Measurements from ENCODE around the gene SMYD5.

SMYD5 gene

GRCh38 chr2:73174941-73175662 is 38.9 kb upstream of the SMYD5 start:
- Histone ChIP-seq H3K4me3 (ENCODE audit: low read depth, low read length) (no peak overlapping the region), H3K23ac (ENCODE audit: low read length) (no peak overlapping the region)
- no CpG with 5 or more reads among the region's 25 CpGs for WGBS (ENCODE audit: extremely low coverage, insufficient coverage, insufficient read length)

GRCh38 chr2:73175663-73176204 is 38.3 kb upstream of the SMYD5 start:
- Histone ChIP-seq H3K79me2 (ENCODE audit: control insufficient read depth, insufficient read depth, low read length, poor library complexity) (no peaks in the 10 kb centered on the region), H2BK120ac (ENCODE audit: insufficient read depth, low read length, poor library complexity) (peak overlapping the region; percentile 41), H3K4ac (ENCODE audit: low read depth, low read length) (no peak overlapping the region), H3K4me2 (ENCODE audit: low read length) (peak overlapping the region; percentile 86), H3K4me1 (ENCODE audit: control insufficient read depth in 1 of 2, insufficient read depth in 2 of 2, low read length in 2 of 2) (peaks cover 19 to 27% of the 10 kb centered on the region in 2 experiments), H3K4me3 (ENCODE audit: low read depth, low read length) (peak overlapping the region; percentile 15), H2AK5ac (ENCODE audit: low read length) (no peak overlapping the region), H3K9ac (ENCODE audit: low read length) (no peak overlapping the region), H3K18ac (ENCODE audit: low read length) (peak overlapping the region; percentile 29), H2AFZ (ENCODE audit: insufficient read depth, low read length, poor library complexity) (no peak overlapping the region), H3K27me3 (ENCODE audit: insufficient read depth, low read length) (peaks cover 22% of the 10 kb centered on the region), H4K8ac (ENCODE audit: low read depth, low read length) (peak overlapping the region; percentile 63), H2BK5ac (ENCODE audit: low read depth, low read length, poor library complexity) (no peak overlapping the region), H3K27ac (ENCODE audit: low read depth, low read length) (no peak overlapping the region), H3K23ac (ENCODE audit: low read length) (no peak overlapping the region), H3K9me3 (ENCODE audit: insufficient read depth, low read depth, low read length) (peaks cover 3% of the 10 kb centered on the region), H3K14ac (ENCODE audit: low read length) (peak overlapping the region; percentile 2), H4K12ac (ENCODE audit: low read depth, low read length) (peak overlapping the region; percentile 27), H2BK12ac (ENCODE audit: low read length) (peak overlapping the region; percentile 5), H3K36me3 (ENCODE audit: control insufficient read depth in 1 of 2, insufficient read depth in 2 of 2, low read length in 2 of 2) (no peaks in the 10 kb centered on the region), H3K79me1 (ENCODE audit: low read length) (peaks cover 9% of the 10 kb centered on the region), H4K91ac (ENCODE audit: low read depth, low read length) (peak overlapping the region; percentile 8)
- DNase-seq = peak; percentile 38 to 80
- no CpG with 5 or more reads among the region's 59 CpGs for WGBS (ENCODE audit: extremely low coverage, insufficient coverage, insufficient read length)

More at GRCh38 chr2:73174941-73175662, 38.9 kb upstream of the SMYD5 start:
- H3K9me3 ChIP-seq (ENCODE audit: insufficient read depth, low read depth, low read length) = peaks cover 3% of the 10 kb centered on the region
- H3K4me2 ChIP-seq (ENCODE audit: low read length) = peak overlapping the region; percentile 86
- H3K18ac ChIP-seq (ENCODE audit: low read length) = no peak overlapping the region
- no peak overlapping the region for H4K12ac ChIP-seq (ENCODE audit: low read depth, low read length)
- peak overlapping the region; percentile 30 for H4K8ac ChIP-seq (ENCODE audit: low read depth, low read length)
- peak overlapping the region; percentile 51 for H2AFZ ChIP-seq (ENCODE audit: insufficient read depth, low read length, poor library complexity)
- no peak overlapping the region for H3K14ac ChIP-seq (ENCODE audit: low read length)
- H3K79me2 ChIP-seq (ENCODE audit: control insufficient read depth, insufficient read depth, low read length, poor library complexity) = no peaks in the 10 kb centered on the region
- no peak overlapping the region for H2BK120ac ChIP-seq (ENCODE audit: insufficient read depth, low read length, poor library complexity)
- no peaks in the 10 kb centered on the region for H3K36me3 ChIP-seq (ENCODE audit: control insufficient read depth in 1 of 2, insufficient read depth in 2 of 2, low read length in 2 of 2)
- no peak overlapping the region for H2BK12ac ChIP-seq (ENCODE audit: low read length)
- H3K9ac ChIP-seq (ENCODE audit: low read length) = no peak overlapping the region
- no peak overlapping the region for H3K27ac ChIP-seq (ENCODE audit: low read depth, low read length)
- peak overlapping the region; percentile 1 for H4K91ac ChIP-seq (ENCODE audit: low read depth, low read length)
- H2BK5ac ChIP-seq (ENCODE audit: low read depth, low read length, poor library complexity) = no peak overlapping the region
- peaks cover 22% of the 10 kb centered on the region for H3K27me3 ChIP-seq (ENCODE audit: insufficient read depth, low read length)
- peaks cover 19 to 27% of the 10 kb centered on the region in 2 experiments for H3K4me1 ChIP-seq (ENCODE audit: control insufficient read depth in 1 of 2, insufficient read depth in 2 of 2, low read length in 2 of 2)
- H3K4ac ChIP-seq (ENCODE audit: low read depth, low read length) = no peak overlapping the region
- peaks cover 9% of the 10 kb centered on the region for H3K79me1 ChIP-seq (ENCODE audit: low read length)
- no peak for DNase-seq
- H2AK5ac ChIP-seq (ENCODE audit: low read length) = no peak overlapping the region

- Histone ChIP-seq H3K4me3 (ENCODE audit: low read depth, low read length) (peak overlapping the region; percentile 15), H3K79me1 (ENCODE audit: low read length) (peaks cover 9% of the 10 kb centered on the region), H4K91ac (ENCODE audit: low read depth, low read length) (peak overlapping the region; percentile 8), H2BK12ac (ENCODE audit: low read length) (peak overlapping the region; percentile 5), H3K18ac (ENCODE audit: low read length) (peak overlapping the region; percentile 29), H2AK5ac (ENCODE audit: low read length) (no peak overlapping the region), H2AFZ (ENCODE audit: insufficient read depth, low read length, poor library complexity) (no peak overlapping the region), H3K27me3 (ENCODE audit: insufficient read depth, low read length) (peaks cover 22% of the 10 kb centered on the region), H4K8ac (ENCODE audit: low read depth, low read length) (peak overlapping the region; percentile 63), H3K9me3 (ENCODE audit: insufficient read depth, low read depth, low read length) (peaks cover 3% of the 10 kb centered on the region), H4K12ac (ENCODE audit: low read depth, low read length) (no peak overlapping the region), H3K36me3 (ENCODE audit: control insufficient read depth in 1 of 2, insufficient read depth in 2 of 2, low read length in 2 of 2) (no peaks in the 10 kb centered on the region), H3K9ac (ENCODE audit: low read length) (no peak overlapping the region), H3K23ac (ENCODE audit: low read length) (no peak overlapping the region), H3K79me2 (ENCODE audit: control insufficient read depth, insufficient read depth, low read length, poor library complexity) (no peaks in the 10 kb centered on the region), H2BK5ac (ENCODE audit: low read depth, low read length, poor library complexity) (no peak overlapping the region), H3K14ac (ENCODE audit: low read length) (peak overlapping the region; percentile 2), H3K27ac (ENCODE audit: low read depth, low read length) (no peak overlapping the region), H3K4ac (ENCODE audit: low read depth, low read length) (no peak overlapping the region), H2BK120ac (ENCODE audit: insufficient read depth, low read length, poor library complexity) (peak overlapping the region; percentile 41), H3K4me2 (ENCODE audit: low read length) (peak overlapping the region; percentile 86), H3K4me1 (ENCODE audit: control insufficient read depth in 1 of 2, insufficient read depth in 2 of 2, low read length in 2 of 2) (peaks cover 19 to 27% of the 10 kb centered on the region in 2 experiments)
- no CpG with 5 or more reads among the region's 31 CpGs for WGBS (ENCODE audit: extremely low coverage, insufficient coverage, insufficient read length)
- peak; percentile 33 to 54 for DNase-seq
These were observed 37.7 kb upstream of the SMYD5 start for GRCh38 chr2:73176205-73176880.

- H3K14ac ChIP-seq (ENCODE audit: low read length) = no peak overlapping the region
- H4K8ac ChIP-seq (ENCODE audit: low read depth, low read length) = peak overlapping the region; percentile 23
- H3K27ac ChIP-seq (ENCODE audit: low read depth, low read length) = no peak overlapping the region
- no peak overlapping the region for H3K18ac ChIP-seq (ENCODE audit: low read length)
- H4K12ac ChIP-seq (ENCODE audit: low read depth, low read length) = peak overlapping the region; percentile 8
- H3K9ac ChIP-seq (ENCODE audit: low read length) = peak overlapping the region; percentile 21
- peak overlapping the region; percentile 86 for H3K4me2 ChIP-seq (ENCODE audit: low read length)
- WGBS (ENCODE audit: extremely low coverage, insufficient coverage, insufficient read length) = no CpG with 5 or more reads among the region's 56 CpGs
- peak; percentile 85 to 94 for DNase-seq
- no peak overlapping the region for H2AK5ac ChIP-seq (ENCODE audit: low read length)
- H2AFZ ChIP-seq (ENCODE audit: insufficient read depth, low read length, poor library complexity) = peak overlapping the region; percentile 12
- H3K23ac ChIP-seq (ENCODE audit: low read length) = no peak overlapping the region
- no peak overlapping the region for H2BK5ac ChIP-seq (ENCODE audit: low read depth, low read length, poor library complexity)
- H3K27me3 ChIP-seq (ENCODE audit: insufficient read depth, low read length) = peaks cover 22% of the 10 kb centered on the region
- peaks cover 19 to 27% of the 10 kb centered on the region in 2 experiments for H3K4me1 ChIP-seq (ENCODE audit: control insufficient read depth in 1 of 2, insufficient read depth in 2 of 2, low read length in 2 of 2)
- peaks cover 9% of the 10 kb centered on the region for H3K79me1 ChIP-seq (ENCODE audit: low read length)
- H3K4ac ChIP-seq (ENCODE audit: low read depth, low read length) = no peak overlapping the region
- no peak overlapping the region for H2BK12ac ChIP-seq (ENCODE audit: low read length)
- no peaks in the 10 kb centered on the region for H3K79me2 ChIP-seq (ENCODE audit: control insufficient read depth, insufficient read depth, low read length, poor library complexity)
- H3K4me3 ChIP-seq (ENCODE audit: low read depth, low read length) = peak overlapping the region; percentile 26
- no peaks in the 10 kb centered on the region for H3K36me3 ChIP-seq (ENCODE audit: control insufficient read depth in 1 of 2, insufficient read depth in 2 of 2, low read length in 2 of 2)
- peaks cover 3% of the 10 kb centered on the region for H3K9me3 ChIP-seq (ENCODE audit: insufficient read depth, low read depth, low read length)
- no peak overlapping the region for H4K91ac ChIP-seq (ENCODE audit: low read depth, low read length)
- H2BK120ac ChIP-seq (ENCODE audit: insufficient read depth, low read length, poor library complexity) = no peak overlapping the region
These were observed 37.0 kb upstream of the SMYD5 start for GRCh38 chr2:73176881-73177644.

Measured in trophoblast cell (in vitro differentiated cells and primary cell).